GM21447 (cell line): Measurements from ENCODE around the gene C19orf85.
"Not testable (repeated sequence)": the region's sequence is repeated elsewhere in the genome, so short reads cannot be mapped to it uniquely, and the experiment has no call there.

Source experiments
- ATAC-seq: cut with Tn5 transposase; IDR thresholded peaks from one replicate; pipeline ENCODE4 v1.9.1; 2021; ENCODE audit not compliant: unreplicated experiment

C19orf85 gene

DNA sequence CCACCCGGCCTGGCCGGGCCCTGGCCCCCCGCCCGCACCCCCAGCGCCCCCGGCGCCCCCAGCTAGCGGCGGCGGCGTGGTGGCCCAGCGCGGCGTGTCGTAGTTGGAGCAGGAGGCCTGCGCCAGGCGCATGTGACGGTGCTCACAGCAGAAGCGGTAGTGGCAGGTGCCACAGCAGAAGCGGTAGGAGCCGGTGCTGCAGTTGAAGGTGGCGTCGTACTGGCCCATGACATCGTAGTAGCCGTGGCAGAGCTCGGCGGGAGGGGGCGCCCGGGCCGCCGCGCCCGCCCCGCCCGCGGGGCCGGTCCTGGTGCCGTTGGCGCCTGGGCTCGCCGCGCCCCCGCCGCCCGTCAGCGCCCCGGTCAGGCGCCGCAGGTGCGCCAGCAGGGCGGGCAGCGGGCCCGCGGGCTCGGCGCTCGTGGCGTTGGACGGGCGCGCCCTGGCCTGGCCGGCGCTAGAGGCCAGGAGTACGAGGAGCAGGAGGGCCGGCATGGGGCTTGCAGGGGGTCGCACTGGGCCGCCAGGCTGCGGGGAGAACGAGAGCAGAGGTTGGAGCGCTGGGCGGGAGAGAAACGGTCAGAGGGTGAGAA, 22.1 kb downstream of the C19orf85 start:
- no peak for ATAC-seq

DNA sequence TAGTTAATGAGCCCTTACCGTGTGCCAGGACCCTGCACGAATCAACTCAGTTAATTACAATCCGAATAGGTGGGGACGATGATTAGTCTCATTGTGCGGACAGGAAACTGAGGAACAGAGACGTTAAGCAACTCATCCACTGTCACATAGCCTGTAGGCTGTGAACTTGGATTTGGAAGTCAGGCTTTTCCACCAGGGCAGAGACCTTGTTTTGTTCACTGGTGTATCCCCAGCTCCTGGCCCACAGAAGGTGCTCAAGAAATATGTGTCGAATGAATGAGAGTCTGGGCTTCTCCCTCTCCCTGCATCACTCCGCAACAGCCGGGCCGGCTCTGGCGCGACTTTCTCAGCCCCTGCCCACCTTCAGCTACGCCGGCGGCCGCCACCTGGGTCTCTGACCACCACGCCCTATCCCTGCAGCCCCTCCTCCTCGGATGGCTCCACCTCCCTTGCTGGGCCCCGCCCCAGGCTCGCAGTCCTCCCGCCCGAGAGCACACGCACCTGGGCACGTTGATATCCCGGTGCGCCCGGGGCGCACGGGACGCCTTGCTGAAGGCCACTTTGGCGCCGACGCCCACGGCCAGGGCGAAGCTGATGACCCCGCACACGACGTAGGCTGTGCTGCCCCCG, 22.7 kb downstream of the C19orf85 start:
- no peak for ATAC-seq

DNA sequence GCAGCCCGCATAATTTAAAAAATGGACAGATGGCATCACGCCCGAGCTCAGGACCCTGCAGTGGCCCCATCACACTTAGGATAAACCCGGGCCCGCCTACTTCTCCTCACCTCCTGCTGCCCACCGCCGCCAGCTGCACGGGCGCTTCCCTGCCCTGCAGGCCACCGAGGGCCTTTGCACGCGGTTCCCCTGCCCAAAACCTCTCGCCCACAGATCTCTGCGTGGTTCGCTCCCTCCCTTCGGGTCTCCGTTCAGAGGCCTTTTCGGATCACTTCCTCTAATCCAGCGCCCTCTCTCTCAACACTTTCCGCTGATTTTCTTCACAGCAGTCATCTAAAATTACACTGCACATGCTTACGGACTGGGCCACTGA, 23.2 kb downstream of the C19orf85 start:
- ATAC-seq = no peak

DNA sequence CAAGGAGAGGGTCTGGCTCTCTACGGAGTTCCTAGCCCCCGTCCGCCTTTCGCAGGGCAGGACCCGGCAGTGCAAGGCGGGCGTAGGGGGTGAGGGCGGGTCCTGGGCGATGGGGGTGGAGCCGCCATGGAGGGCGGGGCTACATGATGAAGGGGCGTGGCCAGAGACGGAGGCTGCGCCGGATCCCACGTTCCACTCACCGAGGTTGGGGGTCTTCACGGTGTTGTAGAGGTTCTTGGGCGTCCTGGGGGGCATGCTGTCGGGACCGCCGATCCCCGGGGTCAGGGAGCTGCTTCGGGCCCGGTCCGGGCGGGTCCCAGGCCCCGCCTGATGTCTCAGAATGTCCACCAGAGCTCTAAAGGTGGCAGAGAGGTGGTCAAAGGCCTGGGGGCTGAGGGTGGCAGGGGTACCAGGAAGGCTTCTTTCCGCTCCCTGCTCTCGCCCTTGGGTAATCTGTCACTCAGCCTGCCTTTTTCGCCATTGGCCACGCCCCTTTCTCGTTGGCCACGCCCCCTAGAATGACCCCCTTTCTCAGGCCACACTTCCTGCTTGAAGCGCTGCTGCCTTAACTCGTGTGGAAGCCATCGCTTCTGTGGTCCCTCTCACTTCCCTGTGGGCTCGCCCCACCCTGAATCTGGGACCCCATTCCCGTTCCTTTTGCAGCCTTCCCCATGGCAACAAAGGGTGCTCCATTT, 24.0 kb downstream of the C19orf85 start:
- no peak for ATAC-seq

DNA sequence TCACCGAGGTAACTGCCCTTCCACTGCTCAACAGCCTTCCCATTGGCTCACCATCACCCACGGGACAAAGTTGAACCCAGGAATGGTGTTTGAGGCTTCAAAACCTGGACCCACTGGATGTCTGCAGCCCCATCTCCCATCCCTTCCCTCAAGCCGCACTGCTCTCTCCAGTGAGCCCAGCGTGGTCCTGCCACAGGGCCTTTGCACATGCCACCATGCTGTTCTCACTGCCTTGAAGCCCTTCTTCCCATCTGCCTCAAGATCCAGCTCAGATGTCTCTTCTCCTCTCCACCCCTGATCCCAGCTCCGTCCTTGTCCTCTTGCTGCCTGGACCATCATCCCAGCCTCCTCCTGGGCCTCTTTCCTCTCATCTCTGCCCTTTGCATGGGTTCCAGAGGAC, 25.5 kb downstream of the C19orf85 start:
- no peak for ATAC-seq

DNA sequence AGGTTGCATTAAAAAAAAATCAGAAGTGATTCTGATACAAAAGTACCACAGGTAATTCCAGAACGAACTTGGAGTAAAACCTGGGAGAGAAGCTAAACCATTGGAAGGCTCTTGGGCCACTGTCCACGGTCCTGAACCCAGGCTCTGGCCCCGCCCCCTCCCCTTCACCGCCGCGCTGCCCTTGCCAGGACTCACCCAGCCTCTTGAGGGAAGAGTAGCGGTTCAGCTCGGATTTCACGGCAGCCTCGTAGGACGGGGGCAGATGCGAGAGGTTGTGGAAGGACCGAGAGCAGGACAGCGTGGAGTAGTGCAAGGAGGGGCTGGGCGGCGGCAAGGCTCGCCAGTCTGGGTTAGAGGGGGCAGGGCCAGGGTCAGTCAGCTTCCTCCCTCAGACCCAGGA, 27.1 kb downstream of the C19orf85 start:
- ATAC-seq = no peak

DNA sequence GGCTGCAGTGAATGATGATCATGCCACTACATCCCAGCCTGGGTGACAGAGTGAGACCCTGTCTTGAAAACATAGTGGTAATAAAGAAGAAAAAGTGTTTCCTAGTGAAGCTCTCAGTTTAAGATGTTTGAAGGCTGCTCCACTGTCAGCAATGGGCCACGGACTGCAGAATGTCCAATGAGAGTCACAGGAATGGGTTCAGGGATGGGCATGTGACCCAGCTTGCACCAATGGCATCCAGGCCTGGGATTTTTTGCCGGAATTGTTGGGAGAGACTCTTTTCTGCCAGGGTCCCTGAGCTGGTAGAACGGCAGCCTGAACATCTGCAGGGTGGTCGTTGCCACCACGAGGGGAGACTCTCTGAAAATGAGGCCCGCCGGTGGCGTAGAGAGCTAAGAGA, 27.7 kb downstream of the C19orf85 start:
- ATAC-seq = no peak

GRCh38 chr19:55435020-55435419, 29.5 kb downstream of the C19orf85 start:
- no peak for ATAC-seq

DNA sequence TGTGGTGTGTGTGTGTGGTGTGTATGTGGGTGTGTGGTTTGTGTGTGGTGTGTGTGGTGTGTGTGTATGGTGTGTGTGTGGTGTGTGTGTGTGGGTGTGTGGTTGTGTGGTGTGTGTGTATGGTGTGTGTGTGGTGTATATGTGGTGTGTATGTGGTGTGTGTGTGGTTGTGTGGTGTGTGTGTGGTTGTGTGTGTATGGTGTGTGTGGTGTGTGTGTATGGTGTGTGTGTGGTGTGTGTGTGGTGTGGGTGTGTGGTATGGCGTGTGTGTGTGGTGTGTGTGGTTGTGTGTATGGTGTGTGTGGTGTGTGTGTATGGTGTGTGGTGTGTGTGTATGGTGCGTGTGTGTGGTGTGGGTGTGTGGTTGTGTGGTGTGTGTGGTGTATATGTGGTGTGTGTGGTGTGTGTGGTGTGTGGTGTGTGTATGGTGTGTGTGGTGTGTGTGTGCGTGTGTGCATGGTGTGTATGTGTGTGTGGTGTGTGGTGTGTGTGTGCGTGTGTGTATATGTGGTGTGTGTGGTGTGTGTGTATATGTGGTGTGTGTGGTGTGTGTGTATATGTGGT, 30.1 kb downstream of the C19orf85 start:
- no peak for ATAC-seq

GRCh38 chr19:55433292-55433691, 31.3 kb downstream of the C19orf85 start:
- no peak for ATAC-seq

DNA sequence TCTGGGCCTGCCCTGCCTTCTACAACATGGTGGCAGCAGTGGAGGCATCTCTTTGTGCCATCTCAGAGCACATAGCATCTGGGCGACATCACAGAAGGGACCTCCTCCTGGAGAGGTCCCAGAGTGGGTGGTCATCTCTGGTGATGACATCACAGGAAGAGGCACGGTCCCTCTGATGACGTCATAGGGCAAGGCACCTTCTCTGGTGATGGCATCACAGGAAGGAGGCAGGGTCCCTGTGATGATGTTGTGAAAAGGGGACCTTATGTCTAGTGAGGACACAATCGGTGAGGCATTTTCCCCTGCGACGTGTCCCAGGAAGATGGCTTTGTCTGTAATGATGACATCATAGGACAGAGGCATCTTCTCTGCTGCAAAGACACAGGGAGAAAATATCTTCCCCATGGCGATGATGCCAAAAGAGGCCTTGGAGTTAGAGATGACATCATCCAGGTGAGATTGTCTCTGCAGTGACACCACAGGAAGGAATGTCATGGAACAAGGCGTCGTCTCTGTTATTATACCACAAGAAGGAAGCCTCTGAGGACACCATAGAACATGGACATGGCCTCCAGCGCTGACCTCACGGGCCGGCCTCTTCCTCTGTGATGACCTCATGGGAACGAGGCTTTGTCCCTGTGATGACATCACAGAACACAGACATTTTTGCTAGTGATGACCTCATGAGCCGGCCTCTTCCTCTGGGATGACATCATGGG, 32.2 kb downstream of the C19orf85 start:
- no peak for ATAC-seq

GRCh38 chr19:55431183-55431582, 33.4 kb downstream of the C19orf85 start:
- ATAC-seq = no peak

- ATAC-seq = no peak
These were observed 38.5 kb downstream of the C19orf85 start for GRCh38 chr19:55426042-55426441.

DNA sequence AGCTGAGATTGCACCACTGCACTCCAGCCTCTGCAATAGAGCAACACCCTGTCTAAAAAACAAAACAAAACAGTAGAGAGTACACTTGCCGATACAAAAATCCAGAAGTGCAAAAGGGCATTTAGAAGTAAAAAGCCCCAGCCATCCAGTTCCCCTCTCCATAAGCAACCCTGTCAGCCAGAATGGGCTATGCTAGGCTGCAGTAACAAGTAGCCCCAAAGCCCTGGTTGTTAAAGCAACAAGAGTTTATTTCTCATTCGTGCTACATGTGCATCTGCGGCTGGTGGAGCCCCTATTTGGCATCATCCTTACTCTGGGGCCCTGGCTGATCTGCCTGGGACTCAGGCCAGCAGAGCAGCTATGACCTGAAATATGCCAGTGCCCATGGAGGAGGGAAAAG, 40.0 kb downstream of the C19orf85 start:
- no peak for ATAC-seq

- ATAC-seq = no peak
These were observed 41.1 kb downstream of the C19orf85 start for GRCh38 chr19:55423225-55424005.

- not testable (repeated sequence) for ATAC-seq
These were observed 43.3 kb downstream of the C19orf85 start for GRCh38 chr19:55421281-55421680.

GRCh38 chr19:55419624-55420236, 44.8 kb downstream of the C19orf85 start:
- ATAC-seq = no peak

GRCh38 chr19:55419103-55419502, 45.4 kb downstream of the C19orf85 start:
- no peak for ATAC-seq

GRCh38 chr19:55418185-55418584, 46.4 kb downstream of the C19orf85 start:
- ATAC-seq = no peak
